Adrenal gland (tissue), 12 donors: ENCODE measurements around the gene BRMS1. TPM values are rescaled to one million over a fixed set of nuclear protein-coding genes. Genes with fewer than 3 reads are reported as not detected.
"Not testable (repeated sequence)": the region's sequence is repeated elsewhere in the genome, so short reads cannot be mapped to it uniquely, and the experiment has no call there.

Experiments
- DNase-seq, 7 donors: peaks; one replicate each; pipeline ENCODE4 v3.0.0-alpha.2; 2019 to 2020
- H3K27ac ChIP-seq, 5 donors: fragments of 200-600 bp; sonication (generic) in 4 of 5; 1 replicate in 3 of 5; 2 replicates in 2 of 5; pipeline versions ENCODE4 v1.5.1 to v1.8.0; 2016 to 2020; ENCODE audit warnings: mild to moderate bottlenecking in 1 of 5
- H3K27me3 ChIP-seq: fragments of 200-600 bp; 2 replicates; pipeline ENCODE4 v1.8.0; 2021
- H3K36me3 ChIP-seq, 2 donors: fragments of 200-600 bp; replicated peaks in 1 of 2; 1 replicate in 1 of 2; 2 replicates in 1 of 2; pipeline versions ENCODE4 v1.5.1 to v1.8.0; 2018 to 2022
- H3K4me1 ChIP-seq, 2 donors: fragments of 200-600 bp; replicated peaks in 1 of 2; 1 replicate in 1 of 2; 2 replicates in 1 of 2; pipeline versions ENCODE4 v1.5.1 to v1.8.0; 2018 to 2021
- H3K4me3 ChIP-seq, 4 donors: fragments of 200-600 bp; sonication (generic) in 3 of 4; one replicate each; pipeline ENCODE4 v1.5.1; 2016 to 2018
- H3K9me3 ChIP-seq, 3 donors: fragments of 200-600 bp; sonication (generic) in 1 of 3; replicated peaks in 1 of 3; 1 replicate in 2 of 3; 2 replicates in 1 of 3; pipeline versions ENCODE4 v1.5.1 to v1.8.0; 2016 to 2021
- CTCF ChIP-seq, 6 experiments: fragments of 450-650 bp in 4 of 6; fragments of 200-600 bp in 2 of 6; sonication (generic) in 1 of 6; IDR thresholded peaks; 1 replicate in 5 of 6; 2 replicates in 1 of 6; pipeline versions ENCODE4 v1.5.1 to v1.8.0; 2016 to 2021; ENCODE audit warnings: antibody characterized with exemption in 6 of 6, mild to moderate bottlenecking in 2 of 6, moderate library complexity in 1 of 6
- POLR2A ChIP-seq, 2 donors: fragments of 450-650 bp; IDR thresholded peaks; one replicate each; pipeline ENCODE4 v1.6.1; 2017; ENCODE audit warnings: antibody characterized with exemption in 2 of 2, mild to moderate bottlenecking in 2 of 2, moderate library complexity in 1 of 2
- WGBS, 4 donors: extraction: QIAGEN DNeasy Blood & Tissue Kit in 2 of 4; methylation state at CpG; one replicate each; pipeline versions ENCODE4 v1.1.5 to v1.1.7; 2013 to 2017; 5-methylcytosine and 5-hydroxymethylcytosine counted together
- intact Hi-C, 2 donors: fragments of 100-400 bp; cut with DNase I; formaldehyde crosslinking; loops; one replicate each; pipeline versions ENCODE4 v1.14.1 to v1.15.0; 2022 to 2023
- polyA plus RNA-seq, 3 donors: library from polyadenylated mRNA; stranded (reverse); fragments of 200-250 nt in 2 of 3; fragments of 350-450 nt in 1 of 3; fragmentation: Illumina TruSeq in 1 of 3; extraction: RNeasy Lipid Tissue Mini Kit (QIAGEN cat#74804) in 1 of 3; gene quantifications; one replicate each; pipeline ENCODE4 v1.2.3, GENCODE V29; 2013 to 2014
- total RNA-seq, 9 donors: library from RNA; depleted of rRNA in 4 of 9; stranded (reverse); fragments of >200 nt in 4 of 9; fragments of 120-200 nt in 1 of 9; fragmentation: NEBNext Ultra II Directional in 1 of 9; extraction: Animal tissue kit (Norgen Biotek cat#: 25700) in 1 of 9; gene quantifications; one replicate each; pipeline versions ENCODE4 v1.1.0 to v1.2.4, GENCODE V29; 2013 to 2023
- donor health status: healthy with polysubstance abuse.
- donor health status: Bipolar disorder and iron deficiency.
- donor health status: DM: yes; HTN: yes; CAD: no.
- donor health status: DM: no; HTN: no; CAD: no.
- donor health status: DM: no; HTN: no; CAD: no.
- donor health status: DM: yes; HTN: yes; CAD: no.

BRMS1 gene
- total and polyA plus RNA-seq, 12 donors: 22.4 to 55.3 (median 41.7) TPM

- Histone ChIP-seq H3K27ac (no peak overlapping the region), H3K4me3 (no peak overlapping the region), H3K36me3 (no peaks in the 10 kb centered on the region), H3K27me3 (no peaks in the 10 kb centered on the region), H3K9me3 (no peaks in the 10 kb centered on the region), H3K4me1 (no peaks in the 10 kb centered on the region)
- TF ChIP-seq CTCF (IDR thresholded peaks at IDR 0.05): no peak
- TF ChIP-seq POLR2A (IDR thresholded peaks at IDR 0.05): no peak
- 93 to 96% (median 94%) methylated on average over 14 to 15 of the region's 15 CpGs for WGBS, 4 donors
- intact Hi-C loops: no loop called here
- no peak for DNase-seq
Measured at GRCh38 chr11:66360406-66361073, 15.6 kb upstream of the BRMS1 start.

GRCh38 chr11:66359662-66360087 is 14.8 kb upstream of the BRMS1 start:
- no peak for DNase-seq
- no peaks in the 10 kb centered on the region for H3K36me3 ChIP-seq
- H3K4me1 ChIP-seq: no peaks in the 10 kb centered on the region
- H3K4me3 ChIP-seq: no peak overlapping the region
- 64 to 70% (median 69%) methylated on average over 2 to 3 of the region's 3 CpGs for WGBS, 4 donors
- intact Hi-C loops: no loop called here
- no peaks in the 10 kb centered on the region for H3K27me3 ChIP-seq
- TF ChIP-seq CTCF (IDR thresholded peaks at IDR 0.05) (no peak), POLR2A (IDR thresholded peaks at IDR 0.05) (no peak)
- no peak overlapping the region for H3K27ac ChIP-seq
- no peaks in the 10 kb centered on the region for H3K9me3 ChIP-seq

DNA sequence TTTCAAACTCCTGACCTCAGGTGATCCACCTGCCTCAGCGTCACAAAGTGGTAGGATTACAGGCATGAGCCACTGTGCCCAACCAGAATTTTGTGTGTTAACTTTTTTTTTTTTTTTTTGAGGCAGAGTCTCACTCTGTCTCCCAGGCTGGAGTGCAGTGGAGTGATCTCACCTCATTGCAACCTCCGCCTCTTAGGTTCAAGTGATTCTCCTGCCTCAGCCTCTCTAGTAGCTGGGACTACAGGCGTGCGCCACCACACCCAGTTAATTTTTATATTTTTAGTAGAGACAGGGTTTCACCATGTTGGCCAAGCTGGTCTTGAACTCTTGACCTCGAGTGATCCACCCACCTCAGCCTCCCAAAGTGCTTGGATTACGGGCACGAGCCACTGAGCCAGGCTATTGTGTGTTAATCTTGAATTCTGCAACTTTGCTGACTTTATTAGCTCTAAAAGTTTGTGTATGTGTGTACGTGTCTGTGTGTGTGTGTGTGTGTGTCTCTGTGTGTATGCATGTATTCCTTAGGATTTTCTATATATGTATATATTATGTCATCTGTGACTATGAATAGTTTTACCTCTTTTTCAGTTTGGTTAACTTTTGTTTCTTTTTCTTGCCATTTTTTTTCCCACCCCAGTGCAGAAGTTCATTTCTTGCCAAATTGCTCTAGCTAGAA is 5.8 kb upstream of the BRMS1 start:
- 77 to 89% (median 88%) methylated on average over 8 of the region's 8 CpGs for WGBS, 4 donors
- peaks cover 13 to 15% of the 10 kb centered on the region in 2 donors for H3K4me1 ChIP-seq
- H3K36me3 ChIP-seq, H3K27ac ChIP-seq, H3K4me3 ChIP-seq, intact Hi-C loops, DNase-seq, H3K9me3 ChIP-seq, H3K27me3 ChIP-seq: not testable (repeated sequence)

GRCh38 chr11:66349084-66349386 is 4.1 kb upstream of the BRMS1 start:
- Histone ChIP-seq H3K4me3 (no peak overlapping the region), H3K27ac (no peak overlapping the region), H3K36me3 (no peaks in the 10 kb centered on the region), H3K27me3 (no peaks in the 10 kb centered on the region), H3K9me3 (no peaks in the 10 kb centered on the region), H3K4me1 (peaks cover 25% of the 10 kb centered on the region in 2 donors)
- no peak for DNase-seq
- no peak for TF ChIP-seq CTCF (IDR thresholded peaks at IDR 0.05)
- TF ChIP-seq POLR2A (IDR thresholded peaks at IDR 0.05): no peak
- intact Hi-C loops: no loop called here
- 65 to 84% (median 72%) methylated on average over 2 of the region's 2 CpGs for WGBS, 4 donors
